ENCODE data around the gene DNAH1.
A peak's percentile ranks its signal among the peaks of the same experiment; 100 is the strongest.

DNAH1 gene

DNA sequence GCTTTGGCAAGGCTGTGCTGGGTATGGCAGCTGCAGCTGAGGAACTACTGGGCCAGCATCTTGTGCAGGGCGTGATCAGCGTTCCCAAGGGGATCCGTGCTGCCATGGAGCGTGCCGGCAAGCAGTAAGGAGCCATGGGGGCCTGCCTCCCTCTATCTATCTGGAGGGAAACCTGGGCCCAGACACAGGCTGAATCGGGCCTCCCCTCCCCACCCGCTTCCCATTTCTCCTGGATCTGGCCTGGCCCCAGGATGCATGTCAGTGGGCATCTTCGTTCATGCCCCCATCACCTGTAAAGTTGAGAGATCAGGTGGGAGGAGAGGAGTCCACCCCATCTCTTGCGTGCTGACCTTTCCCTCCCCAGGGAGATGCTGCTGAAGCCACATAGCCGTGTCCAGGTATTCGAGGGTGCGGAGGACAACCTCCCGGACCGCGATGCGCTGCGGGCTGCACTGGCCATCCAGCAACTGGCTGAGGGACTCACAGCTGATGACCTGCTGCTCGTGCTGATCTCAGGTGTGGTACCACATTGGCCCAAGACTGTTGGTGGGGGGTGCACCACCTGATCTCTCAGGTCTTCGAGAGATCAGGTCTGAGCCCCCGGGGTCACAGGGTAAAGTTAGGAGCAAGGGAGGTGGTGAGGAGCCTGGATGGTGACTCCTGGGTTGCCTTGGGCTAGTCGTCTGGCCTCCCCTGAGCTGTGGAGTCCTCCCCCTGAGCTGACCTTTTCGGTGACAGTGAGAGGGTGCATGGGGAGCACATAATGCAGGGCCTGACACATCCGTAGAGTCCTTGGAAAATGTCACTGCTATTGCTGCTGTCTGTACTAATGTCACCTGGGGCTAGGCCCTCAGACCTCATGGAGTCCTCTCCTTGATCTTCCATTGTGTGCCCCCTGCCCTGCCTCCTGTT, 25.3 kb upstream of the DNAH1 start:
- DNase-seq (ENCODE audit: low spot score) = no peak

DNA sequence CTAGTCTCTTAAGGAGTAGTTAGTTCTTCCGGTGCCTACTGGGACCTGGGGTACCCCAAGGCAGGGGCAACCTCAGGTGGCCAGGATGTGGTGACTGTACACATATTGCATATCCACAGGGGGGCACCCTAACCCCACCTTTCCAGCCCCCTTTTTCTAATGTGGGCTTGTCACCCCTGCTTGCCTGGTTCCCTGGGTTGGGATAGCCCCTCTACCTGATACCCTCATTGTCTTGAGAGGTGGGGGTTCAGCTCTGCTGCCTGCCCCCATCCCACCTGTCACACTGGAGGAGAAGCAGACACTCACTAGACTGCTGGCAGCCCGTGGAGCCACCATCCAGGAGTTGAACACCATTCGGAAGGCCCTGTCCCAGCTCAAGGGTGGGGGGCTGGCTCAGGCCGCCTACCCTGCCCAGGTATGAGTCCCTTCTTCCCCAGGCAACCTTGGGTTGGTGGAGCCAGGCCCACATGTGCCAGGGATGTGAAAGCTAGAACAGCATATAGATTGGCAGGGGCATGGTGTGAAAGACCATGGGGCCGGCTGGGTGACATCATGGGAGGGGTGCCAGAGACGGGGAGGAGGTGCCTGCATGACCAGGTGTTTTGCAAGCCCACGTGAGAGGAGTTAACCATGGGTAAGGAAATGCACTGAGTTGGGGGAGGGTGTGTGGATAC, 24.5 kb upstream of the DNAH1 start:
- no peak for DNase-seq (ENCODE audit: low spot score)

DNA sequence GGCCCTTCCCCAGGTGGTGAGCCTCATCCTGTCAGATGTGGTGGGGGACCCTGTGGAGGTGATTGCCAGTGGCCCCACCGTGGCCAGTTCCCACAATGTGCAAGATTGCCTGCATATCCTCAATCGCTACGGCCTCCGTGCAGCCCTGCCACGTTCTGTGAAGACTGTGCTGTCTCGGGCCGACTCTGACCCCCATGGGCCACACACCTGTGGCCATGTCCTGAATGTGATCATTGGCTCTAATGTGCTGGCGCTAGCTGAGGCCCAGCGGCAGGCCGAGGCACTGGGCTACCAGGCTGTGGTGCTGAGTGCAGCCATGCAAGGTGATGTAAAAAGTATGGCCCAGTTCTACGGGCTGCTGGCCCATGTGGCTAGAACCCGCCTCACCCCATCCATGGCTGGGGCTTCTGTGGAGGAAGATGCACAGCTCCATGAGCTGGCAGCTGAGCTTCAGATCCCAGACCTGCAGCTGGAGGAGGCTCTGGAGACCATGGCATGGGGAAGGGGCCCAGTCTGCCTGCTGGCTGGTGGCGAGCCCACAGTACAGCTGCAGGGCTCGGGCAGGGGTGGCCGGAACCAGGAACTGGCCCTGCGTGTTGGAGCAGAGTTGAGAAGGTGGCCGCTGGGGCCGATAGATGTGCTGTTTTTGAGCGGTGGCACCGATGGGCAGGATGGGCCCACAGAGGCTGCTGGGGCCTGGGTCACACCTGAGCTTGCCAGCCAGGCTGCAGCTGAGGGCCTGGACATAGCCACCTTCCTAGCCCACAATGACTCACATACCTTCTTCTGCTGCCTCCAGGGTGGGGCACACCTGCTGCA, 23.7 kb upstream of the DNAH1 start:
- DNase-seq (ENCODE audit: low spot score) = no peak

DNA sequence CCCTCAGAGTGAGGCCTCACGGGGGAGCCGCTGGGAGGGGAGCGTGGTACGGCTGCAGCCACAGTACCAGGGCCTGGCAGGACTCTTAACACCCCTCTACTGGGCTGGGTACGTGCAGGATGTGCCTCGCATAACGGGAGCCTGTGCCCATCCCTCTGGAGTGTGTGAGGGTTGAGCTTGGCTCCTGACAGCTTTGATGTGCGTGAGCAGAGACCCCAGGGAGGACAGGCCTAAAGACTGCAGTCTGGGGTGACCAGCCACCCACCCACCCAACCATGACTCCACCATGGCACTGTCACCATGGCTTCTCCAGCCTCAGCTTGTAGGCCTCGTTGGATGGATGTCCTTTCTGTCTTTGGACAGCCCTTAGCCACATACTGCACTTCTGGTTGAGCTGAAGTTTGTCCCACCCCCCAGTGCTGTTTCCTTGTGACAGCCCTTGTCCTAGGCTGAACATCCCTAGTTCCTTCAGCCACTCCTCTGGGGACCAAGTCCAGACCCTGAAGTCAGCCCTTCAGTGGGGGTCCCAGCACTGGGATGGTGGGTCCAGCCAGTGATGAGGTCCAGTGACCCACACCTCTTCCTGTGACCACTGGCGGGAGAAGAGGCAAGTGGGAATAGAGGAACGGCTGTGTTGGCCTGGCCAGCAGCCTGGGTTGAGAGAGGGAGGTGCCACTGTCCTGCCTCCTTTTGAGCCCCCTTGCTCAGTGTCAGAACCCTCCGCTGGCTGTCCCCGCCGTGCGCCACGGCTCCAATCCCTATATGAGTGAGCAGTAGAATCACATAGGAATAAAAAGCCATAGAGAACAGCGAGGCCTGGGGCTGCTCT, 22.4 kb upstream of the DNAH1 start:
- DNase-seq (ENCODE audit: low spot score) = no peak

DNA sequence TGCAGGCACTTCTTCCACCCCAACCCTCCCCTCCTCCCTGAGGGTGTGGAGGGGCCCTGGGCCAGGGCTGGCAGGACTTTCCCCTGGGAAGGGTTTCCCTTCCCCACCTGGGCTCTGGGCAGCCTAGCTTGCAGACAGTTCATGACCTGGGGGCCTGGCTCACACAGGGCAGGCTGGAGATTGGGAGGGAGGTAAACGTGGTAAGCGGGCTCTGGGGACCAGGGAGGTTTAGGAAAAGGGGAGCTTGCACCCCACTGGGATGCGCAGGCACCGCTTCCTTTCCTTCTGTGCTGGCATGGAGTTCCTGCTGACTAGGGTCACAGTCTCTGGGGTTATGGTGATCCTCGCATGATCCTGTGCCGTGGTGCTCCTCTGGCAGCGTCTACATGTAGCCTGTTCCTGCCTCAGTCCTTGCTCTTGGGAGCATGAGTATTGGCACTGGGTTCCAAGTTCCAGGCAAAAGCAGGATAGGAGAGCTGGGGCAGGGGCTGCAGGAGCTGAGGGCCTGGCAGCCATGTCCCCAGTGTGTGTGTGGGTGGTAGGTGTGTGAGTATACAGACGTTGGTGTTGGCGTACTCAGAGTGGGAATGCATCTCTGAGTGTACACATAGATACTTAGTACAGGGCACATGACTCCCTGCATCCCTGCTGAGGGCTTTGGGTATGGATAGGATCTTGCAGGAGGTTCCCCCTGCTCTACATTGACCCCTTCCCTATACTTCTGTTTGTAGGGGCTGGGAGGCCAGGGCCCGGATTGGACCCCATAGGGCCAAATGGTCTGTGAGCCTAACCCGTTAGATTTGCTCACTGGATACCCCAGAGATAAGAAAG, 21.6 kb upstream of the DNAH1 start:
- no peak for DNase-seq (ENCODE audit: low spot score)

DNA sequence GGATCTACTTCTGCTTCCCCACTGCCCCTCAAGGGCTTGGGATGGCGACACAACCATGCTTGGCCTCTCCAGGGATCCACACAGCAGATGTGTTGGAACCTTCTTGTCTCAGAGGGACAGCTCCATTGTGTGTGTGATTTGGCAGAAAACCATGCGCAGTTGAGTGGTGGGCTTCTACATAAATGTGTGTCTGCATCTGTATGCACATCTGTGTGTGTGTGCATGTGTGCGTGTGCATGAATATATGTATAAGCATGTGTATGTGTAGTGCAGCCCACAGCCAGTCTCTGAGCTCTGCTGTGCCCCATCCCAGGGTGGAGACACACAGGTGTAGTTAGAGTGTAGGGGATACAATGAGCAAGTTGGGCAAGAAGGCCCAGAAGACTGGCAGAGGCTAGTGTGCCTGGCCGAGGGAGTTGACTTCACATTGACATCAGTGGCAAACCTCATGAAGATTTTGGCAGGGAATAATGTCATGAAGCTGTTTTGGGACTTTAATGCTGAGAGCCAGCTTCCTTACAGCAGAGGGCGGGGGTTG, 20.4 kb upstream of the DNAH1 start:
- DNase-seq (ENCODE audit: low spot score) = no peak

DNA sequence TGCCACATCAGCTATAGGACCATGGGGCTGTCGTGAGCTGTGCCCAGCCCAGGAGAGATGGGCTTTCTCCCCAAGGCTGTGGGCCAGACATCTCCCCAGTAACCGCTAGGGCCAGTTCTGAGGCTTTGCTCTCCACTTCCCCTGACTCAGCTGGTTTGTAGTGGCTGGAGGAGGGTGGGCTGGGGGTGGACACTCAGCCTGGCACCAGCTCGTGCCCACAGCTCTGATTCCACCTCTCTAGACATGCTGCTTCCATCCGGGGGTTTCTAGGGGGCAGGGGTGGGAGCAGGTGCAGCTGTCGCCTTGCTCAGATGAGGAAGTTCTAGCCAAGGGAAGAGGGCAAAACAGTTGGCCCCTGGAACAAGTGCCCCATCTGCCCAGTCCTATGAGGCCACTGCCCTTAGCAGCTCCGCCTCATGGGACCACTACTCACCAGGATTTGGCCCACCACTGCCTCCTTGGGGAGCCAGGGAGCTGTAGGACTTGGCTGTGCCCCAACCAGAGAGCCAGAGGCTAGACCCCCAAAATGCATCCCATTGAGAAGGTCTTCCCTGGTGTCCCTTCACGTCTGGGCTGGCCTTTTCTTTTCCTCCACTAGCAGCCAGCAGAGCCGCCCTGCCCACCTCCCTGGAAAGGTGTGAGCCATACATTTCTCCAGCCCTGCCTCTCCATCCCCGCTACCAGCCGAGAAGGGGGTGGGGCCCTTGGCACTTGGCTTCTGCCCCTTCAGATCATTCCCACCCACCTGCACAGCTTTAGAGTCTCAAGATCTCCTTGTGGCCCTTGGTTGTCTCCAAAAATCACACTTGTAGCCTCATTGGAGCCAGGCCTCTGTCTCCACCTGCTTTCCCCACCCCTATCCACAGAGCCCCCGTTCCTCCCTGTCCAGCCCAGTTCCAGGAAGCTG, 18.6 kb upstream of the DNAH1 start:
- DNase-seq (ENCODE audit: low spot score) = no peak

DNA sequence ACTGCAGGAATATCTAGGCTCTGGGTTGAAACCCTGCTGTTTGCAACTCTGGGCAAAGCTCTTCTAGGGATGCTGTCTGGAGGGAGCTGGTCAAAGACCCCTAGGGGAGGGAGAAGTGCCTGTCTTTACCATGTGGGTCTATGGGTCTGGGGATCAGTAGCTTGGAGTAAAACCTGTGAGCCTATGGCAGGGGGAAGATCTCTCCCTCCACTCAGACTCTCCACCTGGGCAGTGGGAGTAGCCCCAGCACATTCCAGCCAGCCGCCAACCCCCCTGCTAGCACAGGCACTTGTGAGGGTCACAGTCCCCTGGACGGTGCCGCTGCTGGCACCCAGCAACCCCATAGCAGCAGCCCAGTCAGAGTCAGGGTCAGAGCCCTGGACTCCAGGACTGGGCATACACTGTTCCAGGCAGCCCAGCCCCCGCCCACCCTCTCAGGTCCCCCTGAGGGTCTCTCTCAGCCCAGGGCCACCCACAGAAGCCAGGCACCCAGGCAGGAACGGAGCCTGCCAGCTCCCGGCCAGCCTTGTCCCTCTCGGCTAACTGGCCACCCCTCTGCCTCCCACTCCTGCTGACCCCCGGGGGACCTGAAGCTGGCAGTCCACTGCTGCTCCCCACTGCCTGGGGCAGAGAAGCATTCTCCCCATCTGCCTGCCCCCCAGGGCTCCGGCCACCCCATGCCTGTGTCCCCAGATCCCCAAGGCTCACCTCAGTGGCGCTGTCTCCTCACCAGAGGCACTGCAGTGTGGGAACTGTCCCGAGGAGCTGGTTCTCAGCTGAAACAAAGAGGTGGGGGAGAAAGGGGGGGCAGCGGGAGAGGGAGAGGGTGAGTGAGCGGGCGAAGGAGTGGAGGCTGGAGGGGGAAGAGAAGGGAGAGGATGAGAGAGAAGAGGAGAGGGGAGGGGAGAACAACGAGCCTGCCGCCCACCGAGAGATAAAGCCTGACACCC, 17.7 kb upstream of the DNAH1 start:
- no peak for DNase-seq (ENCODE audit: low spot score)

DNA sequence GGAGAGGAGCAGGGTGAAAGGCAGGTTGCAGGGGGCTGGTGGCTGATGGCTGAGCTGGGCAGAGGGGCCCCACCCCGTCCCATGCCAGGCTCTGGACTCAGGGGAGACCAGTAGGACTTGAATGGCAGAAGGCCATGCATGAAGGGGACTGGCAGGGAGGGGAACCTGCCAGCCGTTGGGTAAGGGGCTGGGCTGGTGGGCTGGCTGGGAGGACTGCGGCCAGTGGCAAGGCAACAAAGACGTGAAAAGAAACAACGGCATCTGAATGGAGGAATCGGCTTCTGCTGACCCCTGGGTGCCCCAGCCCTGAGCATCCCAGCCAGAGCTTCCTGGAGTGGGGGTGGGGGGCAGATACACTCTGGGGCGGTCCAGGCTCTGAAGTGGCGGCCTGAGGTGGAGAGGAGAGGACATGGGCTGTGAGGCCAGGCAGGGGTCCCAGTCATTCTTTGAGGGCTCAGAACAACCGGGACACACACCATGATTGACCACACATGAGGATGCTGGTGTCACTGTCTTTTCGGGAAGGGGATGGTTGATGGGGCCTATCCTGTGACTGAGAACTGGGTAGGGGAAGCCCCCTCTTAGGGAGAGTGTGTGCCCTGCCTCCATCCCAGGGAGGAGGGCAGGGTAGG, 16.8 kb upstream of the DNAH1 start:
- no peak for DNase-seq (ENCODE audit: low spot score)

DNA sequence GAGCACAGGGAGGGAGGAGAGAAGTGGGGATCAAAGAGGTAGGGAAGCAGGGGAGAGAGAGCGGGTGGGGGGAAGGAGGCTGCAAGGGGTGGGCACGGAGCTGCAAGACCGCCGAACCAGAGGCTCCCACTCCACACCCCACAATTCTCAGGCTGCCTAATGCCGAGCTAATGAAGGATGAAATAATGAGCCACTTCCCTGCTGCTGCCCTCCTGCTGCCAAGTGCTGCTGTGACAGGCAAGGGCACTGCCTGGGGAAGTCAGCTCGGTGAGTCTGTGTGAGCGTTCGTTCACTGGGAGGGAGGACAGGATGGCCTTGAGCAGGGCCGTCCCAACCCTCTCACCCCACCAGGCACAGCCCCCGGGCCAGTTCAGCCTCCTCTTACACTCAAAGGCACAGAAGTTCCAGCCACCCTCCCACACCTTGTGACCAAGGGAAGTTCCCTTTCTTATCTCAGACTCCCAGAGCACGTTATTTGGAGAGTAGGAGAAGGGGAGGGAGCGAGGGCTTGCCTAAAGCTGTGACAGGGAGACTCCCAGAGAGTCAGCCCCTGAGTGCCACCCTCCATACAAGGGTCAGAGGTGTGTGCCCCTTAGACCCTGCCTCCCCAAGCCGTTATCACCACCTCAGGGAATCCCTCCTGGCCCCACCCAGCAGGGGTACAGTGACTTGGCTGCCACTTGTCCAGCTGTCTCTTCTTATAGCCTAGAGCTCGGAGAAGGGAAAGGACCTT, 16.1 kb upstream of the DNAH1 start:
- peak; percentile 67 for DNase-seq (ENCODE audit: low spot score)

DNA sequence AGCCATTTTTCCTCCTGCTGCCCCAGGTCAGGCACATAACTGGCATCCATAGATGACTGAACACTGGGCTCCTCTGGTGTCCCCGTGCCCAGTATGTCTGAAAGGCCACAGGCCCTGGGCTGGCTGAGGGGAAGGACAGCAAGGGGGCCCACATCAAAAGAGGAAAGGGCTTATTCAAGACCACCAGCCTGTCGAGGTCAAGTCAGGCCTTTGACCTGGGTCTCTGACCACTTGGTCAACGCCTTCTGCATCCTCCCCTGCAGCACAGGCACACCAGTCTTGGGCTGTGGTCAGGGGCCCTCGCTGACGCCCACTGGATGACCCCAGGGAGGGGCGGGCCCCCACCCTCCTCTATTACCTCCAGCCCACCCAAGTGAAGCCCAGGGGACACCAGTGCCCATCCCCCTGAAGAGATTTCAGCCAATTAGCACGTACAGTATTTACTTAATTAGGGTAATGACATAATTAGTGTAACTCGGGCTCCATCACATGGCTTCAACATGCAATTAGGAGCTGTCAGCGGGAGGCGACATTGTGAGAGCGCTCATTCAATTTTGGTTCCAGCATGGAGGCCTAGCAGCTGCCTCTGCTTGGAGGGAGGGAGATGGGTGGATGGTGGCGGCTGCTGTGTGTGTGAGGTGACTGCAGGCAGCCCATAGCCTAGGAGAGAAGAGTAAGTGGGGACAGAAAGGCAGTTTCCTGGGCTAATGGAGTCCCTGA, 13.5 kb upstream of the DNAH1 start:
- DNase-seq (ENCODE audit: low spot score) = no peak

DNA sequence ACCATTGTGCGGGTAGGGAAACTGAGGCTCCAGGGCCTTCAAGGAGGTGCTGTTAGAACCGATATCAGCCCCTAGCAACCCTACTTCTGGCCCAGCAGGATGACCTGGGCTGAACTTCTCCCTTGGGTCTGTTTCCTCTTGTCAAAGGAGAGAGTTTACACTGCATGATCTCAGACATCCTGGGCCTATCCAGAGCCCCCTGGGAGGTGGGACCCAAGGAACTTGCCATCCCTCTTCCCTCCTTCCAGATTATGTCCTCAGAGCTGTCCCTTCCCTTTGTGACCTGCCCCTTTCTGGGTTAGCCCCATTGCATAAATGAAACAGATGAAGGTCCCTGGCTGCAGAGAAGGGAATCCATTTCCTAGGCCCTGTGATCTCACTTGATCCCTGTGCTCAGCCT, 12.3 kb upstream of the DNAH1 start:
- no peak for DNase-seq (ENCODE audit: low spot score)

DNA sequence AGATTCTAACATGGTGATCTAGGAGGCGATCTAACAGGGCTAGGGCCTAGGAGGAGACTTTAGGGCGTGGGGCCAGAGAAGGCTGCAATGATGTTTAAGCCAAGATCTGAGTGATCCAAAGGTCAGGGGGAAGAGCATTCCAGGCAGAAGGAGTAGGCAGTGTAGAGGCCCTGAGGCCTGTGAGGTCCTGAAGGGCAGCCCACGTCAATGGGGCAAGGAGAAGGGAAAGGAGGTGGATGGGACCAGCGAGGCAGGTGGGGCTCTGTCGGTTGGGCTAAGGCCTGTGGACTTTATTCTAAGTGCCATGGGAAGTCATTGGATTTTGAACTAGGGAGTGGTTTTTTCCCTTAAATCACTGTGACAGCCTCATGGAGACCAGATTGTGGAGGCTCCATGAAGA, 10.2 kb upstream of the DNAH1 start:
- DNase-seq (ENCODE audit: low spot score) = no peak

DNA sequence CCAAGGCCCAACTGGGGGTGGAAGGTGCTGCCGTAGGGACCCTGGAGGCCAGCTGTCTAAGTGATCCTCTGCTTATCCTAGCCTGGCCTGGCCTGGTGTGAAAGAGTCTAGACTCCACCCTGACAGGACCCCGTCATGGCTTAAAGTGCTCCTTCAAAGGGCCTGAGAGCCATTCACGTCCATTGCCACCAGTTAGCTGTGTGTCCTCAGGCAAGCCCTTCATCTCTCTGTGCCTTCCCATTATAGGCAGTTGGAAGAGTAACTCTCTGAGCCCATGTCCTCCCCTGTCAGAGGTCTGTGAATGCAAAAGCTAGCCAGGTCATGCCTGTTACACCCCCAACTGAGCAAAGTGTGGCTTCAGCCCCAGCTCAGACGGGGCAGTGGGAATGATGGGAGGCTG, 9.1 kb upstream of the DNAH1 start:
- DNase-seq (ENCODE audit: low spot score) = no peak

DNA sequence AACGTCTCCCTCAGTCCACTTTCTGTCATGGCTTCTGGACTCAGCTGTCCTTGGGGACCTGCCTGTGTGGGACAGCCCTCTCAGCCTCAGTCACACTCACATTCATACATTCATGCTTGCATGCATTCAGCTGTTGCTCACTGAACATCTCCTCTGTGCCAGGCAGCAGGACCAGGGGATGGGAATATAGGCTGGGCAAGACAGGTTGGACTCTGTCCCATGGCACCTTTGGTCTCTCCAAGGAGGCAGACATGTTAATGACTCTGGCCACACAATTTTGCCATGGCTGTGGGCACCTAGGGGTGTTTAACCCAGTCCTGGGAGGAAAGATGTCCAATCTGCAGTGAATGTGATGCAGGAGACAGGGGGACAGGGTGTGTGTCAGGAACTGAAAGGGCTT, 7.8 kb upstream of the DNAH1 start:
- no peak for DNase-seq (ENCODE audit: low spot score)

DNA sequence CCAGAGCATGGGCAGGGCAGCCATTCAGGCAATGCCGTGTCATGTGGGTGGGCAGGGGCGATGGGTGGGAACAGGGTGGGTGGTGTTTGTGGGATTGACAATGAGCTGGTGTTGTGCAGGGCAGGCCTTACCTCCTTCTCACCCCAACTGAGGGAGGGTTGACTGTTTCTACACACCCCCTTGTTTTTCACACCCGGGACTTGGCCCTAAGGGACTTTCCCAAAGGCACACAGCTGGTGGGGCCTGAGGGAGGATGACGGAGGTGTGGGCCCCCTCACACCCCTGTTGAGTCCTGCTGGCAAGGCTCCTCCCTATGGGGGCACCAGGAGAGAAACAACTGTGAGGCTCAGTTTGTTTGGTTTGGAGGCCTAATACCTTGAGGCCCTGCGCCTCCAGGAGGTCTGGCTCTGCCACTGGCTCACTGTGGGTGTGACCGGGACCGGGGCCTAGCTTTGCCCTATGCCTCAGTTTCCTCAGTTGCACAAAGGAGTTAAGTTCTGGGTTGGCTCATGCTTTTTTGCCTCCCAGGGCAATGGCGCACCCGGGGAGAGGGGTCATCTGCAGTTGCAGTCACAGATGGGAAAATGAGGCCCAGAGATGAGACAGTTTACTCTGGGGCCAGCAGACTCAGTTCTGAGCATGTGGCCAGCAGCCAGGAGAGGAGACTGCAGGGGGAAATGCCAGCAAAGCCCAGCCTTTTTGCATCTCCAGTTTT, 5.1 kb upstream of the DNAH1 start:
- DNase-seq (ENCODE audit: low spot score) = no peak

Data from hepatic stellate cell (primary cell).